SW480 (cell line): ENCODE results near the gene OPCML.

Experiments used
- DNase-seq: peaks from one replicate; pipeline ENCODE4 v3.0.0-alpha.2; 2016; ENCODE audit warnings: low spot score

Gene OPCML

DNA sequence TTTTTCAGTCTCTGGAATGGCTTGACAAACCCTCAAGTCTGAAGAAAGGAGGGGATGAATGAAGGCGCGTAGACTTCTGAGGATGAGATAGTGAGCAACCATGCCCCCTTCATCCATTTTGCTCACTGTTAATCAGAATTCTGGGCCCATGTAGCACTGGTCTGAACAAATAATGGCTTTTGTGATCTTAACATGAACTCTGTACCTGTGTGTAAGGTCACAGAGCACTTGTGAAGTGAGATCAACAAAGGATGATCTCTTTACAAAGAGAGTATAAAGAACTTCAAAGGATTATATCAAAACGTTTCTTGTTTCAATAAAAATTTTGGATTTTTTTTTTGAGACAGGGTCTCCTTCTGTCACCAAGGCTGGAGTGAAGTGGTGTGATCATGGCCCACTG lies 976.7 kb downstream of the OPCML start:
- no peak for DNase-seq

DNA sequence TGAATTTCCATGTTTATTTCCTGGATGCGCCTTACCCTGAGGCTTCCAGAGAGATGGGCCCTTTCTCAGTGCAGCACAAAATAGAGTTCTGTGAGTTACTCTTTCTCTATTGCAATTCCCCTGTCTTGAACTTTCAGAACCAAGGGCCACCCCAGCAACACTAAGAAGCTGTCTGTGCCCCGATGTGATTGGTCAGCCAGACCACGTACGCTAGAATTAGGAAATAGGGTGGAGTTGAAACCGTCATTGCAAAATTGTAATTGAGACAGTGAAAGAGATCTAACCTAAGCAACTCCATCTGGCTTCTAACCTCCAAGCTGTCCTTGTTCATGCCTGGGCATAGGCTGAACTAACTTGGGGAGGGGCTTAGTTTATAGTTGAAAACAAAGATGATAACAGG lies 981.3 kb downstream of the OPCML start:
- DNase-seq: no peak

DNA sequence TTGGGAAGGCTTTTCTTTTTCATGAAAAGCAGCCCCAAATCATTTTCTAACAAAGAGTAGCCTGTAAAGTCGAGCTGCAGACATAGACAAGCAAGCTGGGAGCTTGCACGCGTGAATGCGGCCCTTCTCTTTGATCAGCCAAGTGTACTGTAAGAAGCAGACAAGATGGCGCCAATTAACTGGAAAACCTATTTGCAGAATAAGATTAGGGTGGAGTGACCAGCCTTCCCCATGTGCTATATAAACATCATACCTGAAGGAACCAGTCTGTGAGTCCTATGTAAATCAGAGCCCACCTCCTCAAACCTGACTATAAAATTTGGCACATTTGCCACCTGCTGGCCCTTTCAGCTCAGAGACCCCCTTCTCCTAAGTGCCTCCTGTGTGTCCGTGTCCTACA lies 982.7 kb downstream of the OPCML start:
- DNase-seq: no peak

DNA sequence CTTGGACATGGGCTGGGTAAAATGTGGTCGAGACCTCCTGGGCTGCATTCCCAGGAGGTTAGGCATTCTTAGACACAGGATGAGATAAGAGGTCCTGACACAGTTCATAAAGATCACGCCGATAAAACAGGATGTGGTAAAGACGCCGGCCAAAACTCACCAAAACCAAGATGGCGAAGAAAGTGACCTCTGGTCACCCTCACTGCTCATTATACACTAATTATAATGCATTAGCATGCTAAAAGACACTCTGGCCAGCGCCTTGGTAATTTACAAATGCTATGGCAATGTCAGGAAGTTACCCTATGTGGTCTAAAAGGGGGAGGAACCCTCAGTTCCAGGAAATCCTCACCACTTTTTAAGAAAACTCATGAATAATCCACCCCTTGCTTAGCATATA lies 983.3 kb downstream of the OPCML start:
- no peak for DNase-seq

DNA sequence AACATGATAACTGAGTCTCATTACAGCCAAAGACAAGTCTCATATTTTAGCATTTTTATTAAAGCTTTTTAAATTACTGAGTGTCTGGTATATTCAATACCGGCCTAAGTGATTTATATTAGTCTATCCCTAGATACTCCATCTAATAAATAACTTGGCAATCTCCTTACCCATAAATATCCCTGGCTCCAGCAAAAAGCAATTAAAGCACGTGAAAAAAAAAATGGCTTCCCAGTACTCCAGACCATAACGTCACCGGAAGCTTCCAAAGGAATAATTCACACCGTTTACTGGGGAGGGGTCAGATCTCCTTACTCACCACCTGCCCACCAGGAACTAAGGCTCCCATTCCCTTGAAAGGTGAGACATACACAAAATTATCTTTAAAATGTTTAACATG lies 988.3 kb downstream of the OPCML start:
- no peak for DNase-seq

DNA sequence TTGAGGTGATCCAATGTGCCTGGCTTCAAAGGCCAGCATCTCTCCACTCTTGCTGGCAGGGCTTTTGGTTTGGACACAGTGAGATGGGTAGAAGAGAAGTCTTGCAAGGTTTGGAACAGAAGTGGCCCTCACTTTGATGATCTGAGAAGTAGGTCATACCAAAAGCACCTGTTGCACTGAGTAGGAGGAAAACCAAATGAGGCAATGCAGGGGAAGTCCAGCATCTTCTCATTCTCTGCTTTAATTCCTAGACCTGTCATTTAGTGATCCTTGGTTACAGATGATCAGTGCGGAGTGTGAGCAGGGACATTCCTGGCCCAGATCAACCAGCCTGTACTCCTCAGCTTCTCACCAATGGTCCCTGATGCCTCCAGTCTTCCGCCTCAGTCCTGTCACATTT lies 990.5 kb downstream of the OPCML start:
- no peak for DNase-seq

DNA sequence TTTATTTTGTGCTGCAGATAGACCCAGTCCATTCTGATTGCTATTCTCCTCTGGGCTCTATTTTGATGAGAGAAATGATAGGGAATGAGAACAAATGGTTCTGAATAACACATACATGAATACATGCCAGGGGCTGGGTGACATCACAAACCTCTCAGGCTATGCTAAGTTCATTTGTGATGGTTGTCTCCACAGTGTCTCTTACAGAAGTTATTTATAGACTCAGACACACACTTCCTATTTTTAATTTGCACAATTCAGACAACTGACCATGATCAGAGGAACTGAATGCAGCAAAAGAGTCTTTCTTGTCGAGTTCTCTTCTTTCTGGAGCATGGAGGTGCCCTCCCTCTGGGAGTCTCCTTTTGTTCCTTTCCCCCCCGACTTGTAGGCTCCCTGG lies 991.7 kb downstream of the OPCML start:
- DNase-seq: no peak

DNA sequence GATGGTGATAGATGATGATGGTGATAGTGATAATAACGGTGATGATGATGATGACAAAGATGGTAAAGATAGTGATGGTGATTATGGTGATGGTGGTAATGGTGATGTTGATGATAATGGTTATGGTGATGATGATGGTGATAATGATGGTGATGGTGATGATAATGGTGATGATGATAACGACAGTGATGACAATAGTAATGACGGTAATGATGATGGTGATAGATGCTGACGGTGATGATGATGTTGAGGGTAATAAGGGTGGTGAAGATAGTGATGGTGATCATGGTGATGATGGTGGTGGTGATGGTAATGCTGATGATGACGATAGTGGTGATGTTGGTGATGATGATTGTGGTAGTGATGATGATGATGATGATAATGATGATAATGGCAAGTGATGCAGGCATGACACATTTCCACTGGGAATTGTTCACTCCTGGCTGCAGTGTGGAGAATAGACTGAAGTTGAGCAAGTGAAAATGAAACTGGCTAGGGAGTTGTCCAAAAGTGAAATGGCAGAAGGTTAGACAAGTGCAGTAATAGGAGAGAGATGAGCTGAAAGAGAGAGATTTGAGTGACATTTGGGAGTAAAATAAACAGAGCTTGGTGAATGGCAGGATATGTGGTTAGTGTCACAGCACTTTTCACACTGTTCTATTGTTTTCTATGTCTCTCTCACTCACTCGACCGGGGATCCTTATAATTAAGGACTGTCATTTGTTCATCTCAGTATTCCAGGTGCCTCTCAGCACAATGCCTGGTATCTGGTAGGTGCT lies 992.5 kb downstream of the OPCML start:
- no peak for DNase-seq

DNA sequence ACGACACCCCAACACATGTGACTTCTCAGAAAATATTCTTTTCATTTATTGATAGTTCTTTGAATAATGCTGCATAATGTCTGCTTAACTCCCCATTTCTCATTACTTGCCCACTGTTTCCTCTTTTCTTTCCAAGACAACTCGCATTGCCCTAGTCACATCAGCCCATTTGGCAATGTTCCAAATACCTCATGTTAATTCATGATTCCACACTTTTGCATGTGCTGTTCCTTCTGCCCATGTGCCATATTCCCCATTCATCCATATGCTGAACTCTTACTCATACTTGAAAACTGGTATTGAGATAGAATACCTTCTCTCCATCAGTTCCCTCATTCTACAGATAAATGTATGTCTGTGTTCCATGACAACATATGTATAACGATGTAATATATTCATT lies 993.7 kb downstream of the OPCML start:
- no peak for DNase-seq

DNA sequence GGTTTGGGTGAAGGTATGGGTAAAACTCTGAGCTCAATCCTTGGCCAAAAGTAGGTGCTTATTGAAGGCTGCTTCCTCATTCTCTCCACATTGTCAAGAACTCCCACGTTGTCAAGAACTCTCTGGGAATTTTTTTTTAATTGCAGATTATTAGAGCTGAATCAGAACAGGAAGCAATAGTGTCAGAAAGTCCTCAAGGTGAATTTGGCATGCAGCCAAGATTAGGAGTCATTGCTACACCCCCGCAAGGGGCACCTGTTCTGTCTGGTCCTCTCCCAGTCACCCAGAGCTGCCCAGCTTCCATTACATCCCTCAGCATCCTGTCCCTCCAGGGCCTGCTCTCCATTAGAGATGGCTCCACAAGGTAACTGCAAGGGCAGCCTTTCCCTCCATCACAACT lies 996.5 kb downstream of the OPCML start:
- DNase-seq: no peak

DNA sequence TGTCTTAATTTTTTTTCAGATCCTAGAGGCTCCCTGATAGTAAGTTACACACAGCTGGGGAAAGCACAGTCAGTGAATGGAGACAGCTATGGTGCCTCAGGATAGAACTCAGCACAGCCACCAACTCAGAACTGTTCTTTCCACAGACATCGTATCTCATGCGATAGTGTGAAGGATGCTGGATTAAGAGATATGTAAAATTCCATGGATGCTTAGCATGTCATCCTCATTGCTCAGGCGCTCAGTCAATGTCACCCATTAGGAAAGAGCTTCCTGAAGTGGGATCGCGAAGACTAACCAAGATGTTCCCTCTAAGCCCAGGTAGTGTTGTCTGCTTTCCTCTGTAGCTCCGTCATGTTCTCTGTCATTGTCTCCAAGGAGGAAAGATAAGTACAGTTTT lies 1000.4 kb downstream of the OPCML start:
- DNase-seq: no peak

DNA sequence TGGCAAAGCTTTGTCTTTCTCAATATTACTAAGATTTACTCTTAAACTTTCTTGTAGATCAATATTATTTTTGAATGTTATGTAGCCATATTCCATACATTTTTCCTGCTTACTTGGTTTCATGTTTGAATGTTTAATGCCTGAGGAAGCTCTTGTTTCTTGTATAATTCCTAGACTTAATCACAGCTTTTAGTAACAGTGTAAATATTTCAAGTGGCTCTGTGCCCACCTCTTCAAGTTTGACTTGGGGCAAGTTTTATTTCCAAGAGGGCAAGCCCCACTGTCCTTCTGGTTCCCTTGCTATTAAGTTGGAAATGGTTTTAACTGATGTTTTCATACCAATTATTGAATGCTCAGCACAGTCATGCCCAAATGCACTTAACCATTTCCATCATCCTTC lies 1004.1 kb downstream of the OPCML start:
- no peak for DNase-seq

DNA sequence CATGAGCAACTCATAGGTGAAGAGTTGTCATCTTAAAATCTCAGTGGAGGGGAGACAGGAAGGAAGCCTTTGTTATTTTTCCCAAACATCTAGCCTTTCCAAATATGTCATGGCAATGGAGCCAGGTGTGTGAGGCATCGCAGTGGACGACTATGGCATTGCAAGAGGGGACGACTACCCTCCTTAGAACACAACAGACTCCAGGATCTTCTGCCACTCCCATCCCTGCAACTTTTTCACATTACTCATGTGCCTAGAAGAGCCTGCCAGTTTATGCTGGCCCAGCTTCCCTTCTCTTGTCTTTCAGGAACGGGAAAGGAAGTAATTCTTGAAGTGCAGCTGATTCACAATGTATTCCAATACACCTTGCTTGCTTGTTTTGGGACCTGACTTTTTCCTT lies 1008.4 kb downstream of the OPCML start:
- no peak for DNase-seq

DNA sequence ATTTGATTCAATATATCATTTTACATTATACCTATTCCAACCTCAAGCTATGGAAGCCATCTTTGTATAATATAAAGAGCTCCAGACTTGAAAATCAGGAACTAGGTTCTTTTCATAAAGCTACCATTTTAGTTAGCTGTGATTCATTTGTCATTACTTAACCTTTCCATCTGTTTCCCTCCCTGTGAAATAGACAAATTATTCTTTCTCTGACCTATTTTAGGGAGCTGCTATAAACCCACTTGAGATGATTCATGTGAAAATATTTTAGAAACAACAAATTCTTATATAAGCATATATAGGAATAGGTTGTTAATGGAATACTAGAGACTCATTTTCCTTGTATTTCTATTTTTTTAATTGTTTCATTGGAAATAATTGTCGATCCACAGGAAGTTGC lies 1012.1 kb downstream of the OPCML start:
- no peak for DNase-seq

DNA sequence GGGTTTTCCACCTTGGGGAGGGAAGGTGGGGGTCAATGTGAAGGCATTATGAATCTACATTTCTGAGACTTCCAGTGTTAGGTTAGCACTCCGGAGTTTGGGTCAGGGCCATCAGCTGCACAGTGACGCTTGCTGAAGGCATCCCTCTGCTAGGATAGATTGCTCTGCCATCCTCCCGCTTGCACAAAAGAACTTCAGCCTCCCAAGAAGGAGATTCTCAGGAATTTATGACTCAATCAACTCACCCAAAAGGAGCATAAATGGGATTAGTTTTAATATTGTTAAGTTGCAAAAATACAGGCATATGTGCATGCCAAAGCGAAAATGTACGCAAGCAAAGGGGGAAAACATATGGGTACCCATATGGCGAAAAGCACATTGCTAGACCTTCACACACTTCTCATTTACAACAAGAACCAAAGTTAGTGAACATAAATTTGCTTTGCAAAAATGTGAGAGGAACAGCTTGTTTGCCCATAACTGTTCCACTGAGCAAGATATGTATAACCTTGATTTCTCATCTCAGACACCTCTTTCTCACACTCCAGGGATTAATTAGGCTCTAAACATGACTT lies 1013.0 kb downstream of the OPCML start:
- DNase-seq: no peak

DNA sequence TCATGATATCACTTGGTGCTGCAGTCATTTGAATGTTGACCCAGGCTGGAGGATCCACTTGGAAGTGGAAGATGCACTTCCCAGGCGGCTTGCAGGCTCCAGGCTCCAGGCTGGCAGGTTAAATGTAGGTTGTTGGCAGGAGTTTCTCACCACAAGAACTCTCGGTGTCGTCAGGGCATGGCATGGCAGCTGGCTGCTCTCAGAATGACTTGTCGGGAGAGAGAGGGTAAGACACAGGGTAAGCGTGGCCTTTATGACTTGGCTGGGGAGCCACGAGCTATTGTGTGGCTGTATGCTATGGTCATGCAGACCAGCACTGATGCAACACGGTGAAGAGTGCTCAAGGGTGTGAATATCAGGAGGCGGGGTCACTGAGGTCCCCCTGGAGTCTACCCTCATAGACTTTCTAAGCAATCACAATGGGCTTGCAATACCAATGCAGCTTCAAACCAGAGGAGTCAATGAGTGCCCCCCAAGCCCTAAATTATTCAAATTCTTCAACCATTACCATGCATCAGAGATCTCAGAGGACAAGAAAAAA lies 1027.7 kb downstream of the OPCML start:
- no peak for DNase-seq

DNA sequence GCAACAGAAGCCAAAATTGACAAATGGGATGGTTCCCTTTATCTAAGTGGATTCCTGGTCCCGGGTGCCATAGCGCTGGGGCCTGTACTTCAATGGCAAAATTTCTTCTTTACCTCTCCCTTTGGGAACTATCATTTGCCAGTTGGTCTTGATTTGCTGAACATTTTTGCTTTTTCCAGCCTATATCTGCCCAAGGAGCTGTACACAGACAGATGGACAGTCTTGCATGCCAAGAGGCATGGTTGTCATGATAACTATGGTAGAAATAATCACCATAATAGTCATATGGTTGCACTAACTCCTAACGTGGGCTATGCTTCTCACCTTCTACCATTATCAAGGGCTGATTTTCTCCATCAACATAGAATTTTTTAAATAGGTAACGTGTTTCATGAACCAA lies 1030.9 kb downstream of the OPCML start:
- no peak for DNase-seq

DNA sequence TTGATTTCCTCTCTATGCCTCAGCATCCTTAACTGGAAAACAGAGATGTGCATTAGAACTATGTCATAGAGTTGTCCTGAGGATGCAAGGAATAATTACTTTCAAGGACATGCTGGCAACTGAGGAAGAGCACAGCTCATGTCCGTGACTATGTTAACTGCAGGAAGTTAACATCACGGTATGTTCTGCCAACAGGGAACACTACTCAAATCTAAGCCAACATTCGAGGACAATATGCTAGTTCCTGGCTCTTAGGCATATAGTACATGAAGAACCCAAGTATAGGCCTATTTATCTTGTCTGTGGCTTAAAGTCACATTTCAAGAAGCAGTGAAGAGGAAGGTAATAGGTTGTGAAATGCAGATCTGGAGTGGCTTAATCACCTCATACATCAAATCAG lies 1032.6 kb downstream of the OPCML start:
- DNase-seq: no peak

DNA sequence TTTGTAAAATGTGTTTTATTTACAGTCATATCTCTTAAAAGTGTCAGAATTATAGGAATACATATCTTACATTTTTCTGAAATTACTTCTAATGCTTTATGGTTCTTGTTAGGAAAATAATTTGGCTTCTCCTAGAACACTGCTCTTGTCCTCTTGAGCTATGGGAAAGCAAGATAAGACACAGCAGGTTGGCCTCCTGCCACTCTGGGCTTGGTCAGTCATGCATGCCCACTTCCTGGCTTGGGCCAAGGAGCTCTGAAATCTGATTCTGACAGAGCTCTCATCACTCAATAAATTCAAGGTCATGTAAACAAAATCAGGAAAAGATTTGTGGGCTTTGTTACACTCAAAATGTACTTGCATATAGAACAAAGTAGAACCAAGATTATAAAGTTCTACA lies 1036.0 kb downstream of the OPCML start:
- DNase-seq: no peak

DNA sequence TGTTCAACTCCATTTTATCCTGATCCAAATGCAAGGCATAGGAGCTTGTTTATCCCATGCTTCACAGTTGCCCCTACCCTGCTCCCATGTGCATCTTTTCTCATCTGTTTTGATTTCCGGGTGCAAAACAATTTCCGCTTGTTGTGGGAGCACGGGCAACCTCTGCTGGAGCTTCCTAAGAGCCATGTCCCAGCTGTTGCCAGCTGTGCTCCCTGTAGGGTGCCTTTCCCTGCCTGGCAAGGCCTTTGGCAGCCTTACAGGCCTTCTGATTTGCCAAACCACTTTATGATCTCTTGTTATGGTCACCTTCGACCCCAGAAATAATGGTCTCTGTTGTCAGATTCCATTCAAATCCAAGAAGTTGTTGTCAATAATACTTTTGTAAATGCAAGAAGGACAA lies 1038.5 kb downstream of the OPCML start:
- DNase-seq: no peak

DNA sequence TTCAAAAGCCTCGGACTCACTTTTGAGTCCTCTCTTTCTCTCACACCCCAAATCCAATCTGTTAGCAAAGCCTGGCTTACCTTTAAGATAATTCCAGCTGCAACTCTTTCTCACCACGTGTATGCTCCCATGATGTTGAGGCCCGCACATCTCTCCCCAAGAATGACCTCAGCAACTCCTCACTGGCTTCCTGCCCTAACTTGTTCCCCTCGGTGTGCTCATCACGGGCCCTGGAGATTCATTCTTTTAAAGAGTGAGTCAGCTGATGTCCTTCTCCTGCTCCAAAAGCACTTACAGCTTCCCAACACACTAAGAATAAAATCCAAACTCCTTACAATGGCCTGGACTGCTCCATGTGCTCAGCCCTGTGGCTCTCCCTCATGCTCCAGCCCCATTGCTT lies 1041.3 kb downstream of the OPCML start:
- DNase-seq: no peak

DNA sequence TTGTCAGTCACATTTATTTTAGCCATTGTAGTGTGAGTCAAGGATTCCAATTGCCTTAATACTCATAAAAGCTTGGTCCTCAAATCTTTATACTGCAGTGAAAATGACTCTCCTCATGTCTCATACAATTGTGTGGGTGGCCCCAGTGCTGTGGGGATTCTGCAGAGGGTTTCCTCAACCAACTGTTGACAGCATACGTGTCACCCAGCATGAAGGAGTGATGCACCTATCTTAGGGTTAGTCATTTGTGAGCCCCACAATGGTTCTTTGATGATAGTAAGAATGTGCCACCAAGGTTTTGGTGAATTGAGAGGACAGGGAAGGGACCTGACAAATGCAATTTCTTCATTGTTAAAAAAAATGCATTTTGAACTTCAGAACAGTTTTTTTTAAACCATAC lies 1046.2 kb downstream of the OPCML start:
- no peak for DNase-seq

DNA sequence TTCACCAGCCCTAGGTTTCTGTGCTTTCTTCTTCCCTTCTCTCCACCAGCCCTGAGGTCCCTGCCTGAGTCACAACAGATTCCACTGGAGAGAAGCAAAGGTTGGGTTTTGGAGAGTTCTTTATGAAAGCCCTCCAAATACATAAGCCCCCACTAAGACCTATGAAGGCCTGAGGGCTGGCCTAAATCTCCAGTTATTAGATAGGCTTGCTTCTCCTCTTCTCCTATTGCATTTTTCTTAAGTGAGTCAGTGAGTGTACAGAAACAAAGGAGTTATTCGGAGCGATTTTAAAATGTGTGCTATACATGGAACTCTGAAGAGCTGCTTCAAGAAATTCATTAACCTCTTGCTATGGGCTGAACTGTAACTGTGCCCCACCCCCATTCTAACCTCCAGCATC lies 1057.3 kb downstream of the OPCML start:
- no peak for DNase-seq
